K562 (cell line): ENCODE measurements around the gene ISM1.

ENCODE experiments used
- FOXK2 ChIP-seq, 2 experiments: fragments of 450-650 bp; IDR thresholded peaks in 1 of 2; conservative IDR thresholded peaks in 1 of 2; 2 replicates each; pipeline ENCODE4 v1.6.1; 2016; ENCODE audit warnings: low read depth in 2 of 2, mild to moderate bottlenecking in 1 of 2
- PHF21A ChIP-seq: fragments of 450-650 bp; IDR thresholded peaks from 2 replicates; pipeline ENCODE4 v1.6.1; 2017; ENCODE audit warnings: low read depth, borderline replicate concordance
- POLR2AphosphoS2 ChIP-seq: IDR thresholded peaks from 2 replicates; pipeline ENCODE4 v1.6.1; 2012; ENCODE audit warnings: low read length, improper control_type of control experiment
- POLR2AphosphoS5 ChIP-seq: IDR thresholded peaks from 2 replicates; pipeline ENCODE4 v1.6.1; 2011; ENCODE audit warnings: mild to moderate bottlenecking, low read depth, low read length, moderate library complexity; ENCODE audit not compliant: control insufficient read depth, insufficient read depth
- RNF2 ChIP-seq: sonication (generic); IDR thresholded peaks from 2 replicates; pipeline ENCODE4 v1.6.1; 2016
- SP2 ChIP-seq: IDR thresholded peaks from 2 replicates; pipeline ENCODE4 v1.6.1; 2011; ENCODE audit warnings: mild to moderate bottlenecking, low read depth, low read length, moderate library complexity; ENCODE audit not compliant: poor library complexity, severe bottlenecking; ENCODE audit errors: extremely low read depth
- TAF1 ChIP-seq: IDR thresholded peaks from 2 replicates; pipeline ENCODE4 v1.6.1; 2011; ENCODE audit warnings: mild to moderate bottlenecking, low read length, moderate library complexity; ENCODE audit not compliant: insufficient read depth, control insufficient read depth, severe bottlenecking; ENCODE audit errors: extremely low read depth
- TAF15 ChIP-seq: fragments of 200-400 bp; formaldehyde crosslinking; IDR thresholded peaks from 2 replicates; pipeline ENCODE4 v1.6.1; 2017; ENCODE audit warnings: mild to moderate bottlenecking, low read depth, low read length, moderate library complexity
- TF ChIP-seq, protein P1 (sequence below), 3 experiments: IDR thresholded peaks in 2 of 3; conservative IDR thresholded peaks in 1 of 3; 2 replicates each; pipeline ENCODE4 v1.5.1; 2011 to 2012; ENCODE audit warnings: low read length in 3 of 3, mild to moderate bottlenecking in 3 of 3, control low read depth in 2 of 3, improper control_type of control experiment in 1 of 3, inconsistent platforms in 1 of 3, low read depth in 1 of 3, mixed read lengths in 1 of 3, moderate library complexity in 1 of 3; ENCODE audit not compliant: insufficient read depth in 2 of 3
- TF ChIP-seq, protein P2 (sequence below): sonication (generic); formaldehyde crosslinking; IDR thresholded peaks from 2 replicates; pipeline ENCODE4 v1.8.1; 2023; ENCODE audit warnings: mild to moderate bottlenecking, missing genetic modification reagents, moderate library complexity

DNA sequence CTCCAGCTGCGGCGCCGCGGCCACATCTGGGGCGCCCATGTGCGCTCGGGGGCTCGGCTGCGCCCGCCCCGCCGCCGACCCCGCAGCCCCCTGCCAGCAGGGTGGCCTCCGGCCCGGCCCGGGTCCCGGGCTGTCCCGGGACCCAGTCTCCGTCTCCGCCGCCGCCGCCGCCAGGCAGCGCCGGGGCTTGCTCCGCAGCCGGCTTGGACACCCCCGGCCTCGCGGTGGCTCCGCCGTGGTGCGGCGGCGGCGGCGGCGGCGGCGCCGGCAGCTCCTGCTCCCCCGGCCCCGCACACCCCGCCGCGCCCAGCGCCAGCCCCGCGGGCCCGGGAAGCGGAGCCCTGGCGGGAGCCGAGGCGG lies 219 bp downstream of the ISM1 start:
- TF ChIP-seq, protein P1, sequence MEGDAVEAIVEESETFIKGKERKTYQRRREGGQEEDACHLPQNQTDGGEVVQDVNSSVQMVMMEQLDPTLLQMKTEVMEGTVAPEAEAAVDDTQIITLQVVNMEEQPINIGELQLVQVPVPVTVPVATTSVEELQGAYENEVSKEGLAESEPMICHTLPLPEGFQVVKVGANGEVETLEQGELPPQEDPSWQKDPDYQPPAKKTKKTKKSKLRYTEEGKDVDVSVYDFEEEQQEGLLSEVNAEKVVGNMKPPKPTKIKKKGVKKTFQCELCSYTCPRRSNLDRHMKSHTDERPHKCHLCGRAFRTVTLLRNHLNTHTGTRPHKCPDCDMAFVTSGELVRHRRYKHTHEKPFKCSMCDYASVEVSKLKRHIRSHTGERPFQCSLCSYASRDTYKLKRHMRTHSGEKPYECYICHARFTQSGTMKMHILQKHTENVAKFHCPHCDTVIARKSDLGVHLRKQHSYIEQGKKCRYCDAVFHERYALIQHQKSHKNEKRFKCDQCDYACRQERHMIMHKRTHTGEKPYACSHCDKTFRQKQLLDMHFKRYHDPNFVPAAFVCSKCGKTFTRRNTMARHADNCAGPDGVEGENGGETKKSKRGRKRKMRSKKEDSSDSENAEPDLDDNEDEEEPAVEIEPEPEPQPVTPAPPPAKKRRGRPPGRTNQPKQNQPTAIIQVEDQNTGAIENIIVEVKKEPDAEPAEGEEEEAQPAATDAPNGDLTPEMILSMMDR (IDR thresholded peaks at IDR 0.05 in 2 of 3, conservative IDR thresholded peaks at IDR 0.05 in 1 of 3; ENCODE audit: insufficient read depth in 2 of 3, low read depth in 1 of 3, low read length in 3 of 3), result no peak
- TF ChIP-seq SP2 (no peak), TAF15 (no peak), RNF2 (no peak), TAF1 (no peak), POLR2AphosphoS5 (no peak), FOXK2 (conservative IDR thresholded peaks at IDR 0.05 in 1 of 2, IDR thresholded peaks at IDR 0.05 in 1 of 2; ENCODE audit: low read depth in 2 of 2) (no peak), POLR2AphosphoS2 (no peak), PHF21A (no peak)
- TF ChIP-seq, protein P2, sequence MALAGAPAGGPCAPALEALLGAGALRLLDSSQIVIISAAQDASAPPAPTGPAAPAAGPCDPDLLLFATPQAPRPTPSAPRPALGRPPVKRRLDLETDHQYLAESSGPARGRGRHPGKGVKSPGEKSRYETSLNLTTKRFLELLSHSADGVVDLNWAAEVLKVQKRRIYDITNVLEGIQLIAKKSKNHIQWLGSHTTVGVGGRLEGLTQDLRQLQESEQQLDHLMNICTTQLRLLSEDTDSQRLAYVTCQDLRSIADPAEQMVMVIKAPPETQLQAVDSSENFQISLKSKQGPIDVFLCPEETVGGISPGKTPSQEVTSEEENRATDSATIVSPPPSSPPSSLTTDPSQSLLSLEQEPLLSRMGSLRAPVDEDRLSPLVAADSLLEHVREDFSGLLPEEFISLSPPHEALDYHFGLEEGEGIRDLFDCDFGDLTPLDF (CRISPR knock-in tag), result no peak
